Transverse colon (tissue), 4 donors: Measurements from ENCODE around the gene CACNA1C. TPM values are rescaled to one million over a fixed set of nuclear protein-coding genes. Genes with fewer than 3 reads are reported as not detected.
A peak's percentile ranks its signal among the peaks of the same experiment; 100 is the strongest.

Experiments used
- DNase-seq: peaks from one replicate; pipeline ENCODE4 v3.0.0-alpha.2; 2019
- H3K27ac ChIP-seq, 4 donors: fragments of 200-600 bp; sonication (generic); 2 replicates each; pipeline ENCODE4 v1.5.1; 2016 to 2018; ENCODE audit warnings: inconsistent platforms in 4 of 4
- H3K27me3 ChIP-seq: fragments of 200-600 bp; sonication (generic); 2 replicates; pipeline ENCODE4 v1.5.1; 2017; ENCODE audit warnings: inconsistent platforms
- H3K36me3 ChIP-seq, 4 donors: fragments of 200-600 bp; sonication (generic); 2 replicates each; pipeline ENCODE4 v1.5.1; 2017 to 2019; ENCODE audit warnings: inconsistent platforms in 4 of 4
- H3K4me1 ChIP-seq, 4 donors: fragments of 200-600 bp; sonication (generic); 2 replicates each; pipeline ENCODE4 v1.5.1; 2017 to 2020; ENCODE audit warnings: inconsistent platforms in 4 of 4
- H3K4me3 ChIP-seq, 4 donors: fragments of 200-600 bp; sonication (generic); 1 replicate in 1 of 4; 2 replicates in 3 of 4; pipeline versions ENCODE4 v1.5.1 to v1.6.1; 2017 to 2019; ENCODE audit warnings: inconsistent platforms in 4 of 4
- H3K9me3 ChIP-seq, 2 donors: fragments of 200-600 bp; sonication (generic); 2 replicates each; pipeline ENCODE4 v1.5.1; 2017 to 2019; ENCODE audit warnings: inconsistent platforms in 2 of 2
- EP300 ChIP-seq: sonication (generic); formaldehyde crosslinking; IDR thresholded peaks from one replicate; pipeline ENCODE4 v1.6.1; 2017; ENCODE audit warnings: antibody characterized with exemption, low read depth
- POLR2A ChIP-seq: fragments of 450-650 bp; IDR thresholded peaks from one replicate; pipeline ENCODE4 v1.6.1; 2016; ENCODE audit warnings: antibody characterized with exemption, mild to moderate bottlenecking, moderate library complexity
- POLR2AphosphoS5 ChIP-seq, 3 donors: sonication (generic); formaldehyde crosslinking; IDR thresholded peaks; one replicate each; pipeline ENCODE4 v1.6.1; 2016; ENCODE audit warnings: antibody characterized with exemption in 3 of 3
- WGBS, 2 donors: methylation state at CpG; one replicate each; pipeline ENCODE4 v1.1.5; 2018; ENCODE audit warnings: low coverage in 1 of 2; 5-methylcytosine and 5-hydroxymethylcytosine counted together
- in situ Hi-C, 4 donors: fragments of 200-750 bp; cut with MboI; loops; one replicate each; pipeline versions ENCODE4 v1.15.0 to v1.15.1; 2017; ENCODE audit warnings: low sequenced_read_pairs in 3 of 4, low pct_ligation_motif_present in 1 of 4, low pct_unique_long_range_greater_than_20kb in 1 of 4
- intact Hi-C: fragments of 100-400 bp; cut with DNase I; formaldehyde crosslinking; loops from one replicate; pipeline ENCODE4 v1.15.1; 2023; ENCODE audit warnings: low total_unique reads
- total RNA-seq, 4 donors: library from RNA; depleted of rRNA; stranded (reverse); fragments of >200 nt; gene quantifications; one replicate each; pipeline ENCODE4 v1.1.0, GENCODE V29; 2016
- TF ChIP-seq, protein P1 (sequence below), 5 experiments: fragments of 200-600 bp in 3 of 5; fragments of 450-650 bp in 2 of 5; sonication (generic) in 3 of 5; IDR thresholded peaks; 1 replicate in 2 of 5; 2 replicates in 3 of 5; pipeline ENCODE4 v1.5.1; 2016 to 2017; ENCODE audit warnings: antibody characterized with exemption in 5 of 5, inconsistent platforms in 3 of 5, mild to moderate bottlenecking in 2 of 5, moderate library complexity in 1 of 5

Gene CACNA1C
- total RNA-seq, 4 donors from 2014 or later = 18.8 to 35.2 (median 24.8) TPM

DNA sequence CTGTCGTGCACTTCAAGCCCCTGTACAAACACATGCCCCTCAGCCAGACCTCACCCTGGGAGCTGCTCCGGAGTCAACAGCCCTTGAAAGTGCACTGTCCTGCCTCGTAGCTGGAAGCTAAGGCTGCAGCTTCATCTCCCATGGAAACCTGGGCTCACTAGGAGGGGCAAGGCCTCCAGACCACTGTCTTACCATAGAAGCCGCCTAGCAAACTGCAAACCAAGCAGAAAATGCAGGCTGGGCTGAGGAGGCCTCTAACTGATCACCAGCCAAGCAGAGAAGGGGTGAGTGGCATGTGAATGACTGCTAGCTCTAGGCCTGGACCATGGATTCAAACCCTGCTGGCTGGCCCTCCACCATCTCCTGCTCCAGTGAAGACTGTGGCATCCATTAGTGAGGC lies 340.2 kb downstream of the CACNA1C start:
- Histone ChIP-seq H3K4me1 (peaks cover 3 to 24% (median 5%) of the 10 kb centered on the region in 4 donors), H3K4me3 (no peak overlapping the region), H3K27me3 (no peaks in the 10 kb centered on the region), H3K9me3 (no peaks in the 10 kb centered on the region), H3K36me3 (no peaks in the 10 kb centered on the region), H3K27ac (peak overlapping the region in 3 of 4 donors; percentile 6 to 24 (median 20))
- TF ChIP-seq POLR2A (no peak), POLR2AphosphoS5 (IDR thresholded peaks at IDR 0.05) (no peak), EP300 (no peak)
- TF ChIP-seq, protein P1, sequence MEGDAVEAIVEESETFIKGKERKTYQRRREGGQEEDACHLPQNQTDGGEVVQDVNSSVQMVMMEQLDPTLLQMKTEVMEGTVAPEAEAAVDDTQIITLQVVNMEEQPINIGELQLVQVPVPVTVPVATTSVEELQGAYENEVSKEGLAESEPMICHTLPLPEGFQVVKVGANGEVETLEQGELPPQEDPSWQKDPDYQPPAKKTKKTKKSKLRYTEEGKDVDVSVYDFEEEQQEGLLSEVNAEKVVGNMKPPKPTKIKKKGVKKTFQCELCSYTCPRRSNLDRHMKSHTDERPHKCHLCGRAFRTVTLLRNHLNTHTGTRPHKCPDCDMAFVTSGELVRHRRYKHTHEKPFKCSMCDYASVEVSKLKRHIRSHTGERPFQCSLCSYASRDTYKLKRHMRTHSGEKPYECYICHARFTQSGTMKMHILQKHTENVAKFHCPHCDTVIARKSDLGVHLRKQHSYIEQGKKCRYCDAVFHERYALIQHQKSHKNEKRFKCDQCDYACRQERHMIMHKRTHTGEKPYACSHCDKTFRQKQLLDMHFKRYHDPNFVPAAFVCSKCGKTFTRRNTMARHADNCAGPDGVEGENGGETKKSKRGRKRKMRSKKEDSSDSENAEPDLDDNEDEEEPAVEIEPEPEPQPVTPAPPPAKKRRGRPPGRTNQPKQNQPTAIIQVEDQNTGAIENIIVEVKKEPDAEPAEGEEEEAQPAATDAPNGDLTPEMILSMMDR (IDR thresholded peaks at IDR 0.05) = no peak
- no peak for DNase-seq
- 90% methylated on average over 4 of the region's 4 CpGs; no CpG with 5 or more reads in 1 of the 2 donors for WGBS, 2 donors
- in situ Hi-C loops = loop anchor here in 2 of 4 donors (10.0 to 25.0 kb wide), 2 partner anchors 182 to 331 kb away; partner anchors contain the start of gene CACNA1C (in 1 of the 2)
- intact Hi-C loops = no loop called here

- WGBS, 2 donors = 87 to 93% methylated on average over 6 of the region's 6 CpGs
- no peak for DNase-seq
- Histone ChIP-seq H3K27me3 (no peaks in the 10 kb centered on the region), H3K4me1 (peaks cover 3 to 24% (median 5%) of the 10 kb centered on the region in 4 donors), H3K4me3 (no peak overlapping the region), H3K36me3 (no peaks in the 10 kb centered on the region), H3K9me3 (no peaks in the 10 kb centered on the region), H3K27ac (peak overlapping the region in 1 of 4 donors; percentile 6)
- no peak for TF ChIP-seq POLR2A
- TF ChIP-seq POLR2AphosphoS5 (IDR thresholded peaks at IDR 0.05) = no peak
- TF ChIP-seq, protein P1 (IDR thresholded peaks at IDR 0.05) = no peak
- TF ChIP-seq EP300 = no peak
- intact Hi-C loops = no loop called here
- in situ Hi-C loops = loop anchor here in 2 of 4 donors (10.0 to 25.0 kb wide), 2 partner anchors 181 to 332 kb away; partner anchors contain the start of gene CACNA1C (in 1 of the 2)
Observed at GRCh38 chr12:2393996-2394395, 341.2 kb downstream of the CACNA1C start.

GRCh38 chr12:2395354-2395977 lies 342.7 kb downstream of the CACNA1C start:
- TF ChIP-seq POLR2AphosphoS5 (IDR thresholded peaks at IDR 0.05) = no peak
- TF ChIP-seq, protein P1 (IDR thresholded peaks at IDR 0.05) = peak; percentile 68 to 88 (median 81)
- Histone ChIP-seq H3K27me3 (no peaks in the 10 kb centered on the region), H3K9me3 (no peaks in the 10 kb centered on the region), H3K4me3 (no peak overlapping the region), H3K36me3 (no peaks in the 10 kb centered on the region), H3K4me1 (peaks cover 3 to 24% (median 5%) of the 10 kb centered on the region in 4 donors), H3K27ac (peak overlapping the region; percentile 42 to 70 (median 68))
- WGBS, 2 donors = 57 to 90% methylated on average over 2 to 8 of the region's 8 CpGs
- in situ Hi-C loops = loop anchor here in 2 of 4 donors (10.0 to 25.0 kb wide), 2 partner anchors 179 to 333 kb away; partner anchors contain the start of gene CACNA1C (in 1 of the 2)
- intact Hi-C loops = no loop called here
- DNase-seq = peak; percentile 47

DNA sequence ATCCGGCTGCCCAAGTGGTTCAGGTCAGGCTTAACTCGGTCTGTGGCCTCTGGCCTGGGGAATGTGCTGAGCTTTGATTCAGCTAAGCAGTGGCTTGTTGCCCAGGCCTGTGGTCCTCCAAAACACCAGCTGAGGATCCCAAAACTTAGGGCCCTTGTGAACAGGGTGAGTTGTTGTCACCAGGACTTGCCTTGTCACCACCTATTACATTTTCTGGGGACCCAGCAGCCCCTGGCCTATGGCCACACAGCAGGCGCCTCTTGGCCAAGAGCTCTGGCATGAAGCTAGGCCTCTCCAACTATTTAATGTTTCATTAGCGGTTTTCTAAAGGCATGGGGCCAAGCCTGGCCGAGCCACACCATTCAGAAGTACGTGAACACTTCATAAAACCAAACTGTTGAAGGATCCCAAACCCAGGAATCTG lies 343.7 kb downstream of the CACNA1C start:
- H3K36me3 ChIP-seq = no peaks in the 10 kb centered on the region
- in situ Hi-C loops = loop anchor here in 2 of 4 donors (10.0 to 25.0 kb wide), 2 partner anchors 178 to 334 kb away; partner anchors contain the start of gene CACNA1C (in 1 of the 2)

More for the DNA sequence above, 343.7 kb downstream of the CACNA1C start:
- Histone ChIP-seq H3K4me3 (no peak overlapping the region), H3K9me3 (no peaks in the 10 kb centered on the region), H3K4me1 (peaks cover 3 to 24% (median 5%) of the 10 kb centered on the region in 4 donors), H3K27ac (peak overlapping the region; percentile 42 to 70 (median 68)), H3K27me3 (no peaks in the 10 kb centered on the region)
- intact Hi-C loops = no loop called here
- DNase-seq = peak; percentile 30
- TF ChIP-seq EP300 = no peak
- TF ChIP-seq, protein P1 (IDR thresholded peaks at IDR 0.05) = no peak
- TF ChIP-seq POLR2AphosphoS5 (IDR thresholded peaks at IDR 0.05) = peak in 1 of 3 donors; percentile 14
- WGBS, 2 donors = 71 to 100% methylated on average over 1 to 6 of the region's 6 CpGs
